Activated B cell treated with CpG ODN at 0.5 μM for 24 hours (primary cell): ENCODE results near the gene OR12D1. TPM values are rescaled to one million over a fixed set of nuclear protein-coding genes. Genes with fewer than 3 reads are reported as not detected.

Experiments
- ATAC-seq: fragments of 200-7000 bp; cut with Tn5 transposase; one replicate; pipeline ENCODE4 v1.10.0; 2021; ENCODE audit warnings: low read depth, mild to moderate bottlenecking, moderate library complexity
- CTCF ChIA-PET: fragments of 350-600 bp; sonication (Branson Sonifier 250); formaldehyde crosslinking; loops from one replicate; lab custom pipeline; 2021; ENCODE audit warnings: antibody characterized with exemption; lab: Charles Lee
- POLR2A ChIA-PET: fragments of 350-600 bp; sonication (Branson Sonifier 250); formaldehyde crosslinking; loops from one replicate; lab custom pipeline; 2021; ENCODE audit warnings: antibody characterized with exemption; lab: Charles Lee
- DNase-seq: peaks from one replicate; pipeline ENCODE4 v3.0.0; 2022
- H3K27ac Mint-ChIP-seq: one replicate; pipeline ENCODE4 v1.8.0; 2020; ENCODE audit warnings: mixed read lengths
- H3K27me3 Mint-ChIP-seq: one replicate; pipeline ENCODE4 v1.8.0; 2021; ENCODE audit warnings: mixed read lengths
- H3K36me3 Mint-ChIP-seq: one replicate; pipeline ENCODE4 v1.8.0; 2021; ENCODE audit warnings: low read depth, mixed read lengths
- H3K4me1 Mint-ChIP-seq: one replicate; pipeline ENCODE4 v1.8.0; 2021; ENCODE audit warnings: mixed read lengths
- H3K4me3 Mint-ChIP-seq: one replicate; pipeline ENCODE4 v1.8.0; 2020; ENCODE audit warnings: mild to moderate bottlenecking, mixed read lengths
- H3K9me3 Mint-ChIP-seq: one replicate; pipeline ENCODE4 v1.8.0; 2020; ENCODE audit warnings: mixed read lengths
- CTCF ChIP-seq: fragments of 200-600 bp; IDR thresholded peaks from one replicate; pipeline ENCODE4 v1.8.0; 2022; ENCODE audit warnings: antibody characterized with exemption, mild to moderate bottlenecking
- intact Hi-C: fragments of 100-400 bp; cut with micrococcal nuclease; formaldehyde crosslinking; loops from one replicate; pipeline ENCODE4 v1.15.1; 2024
- total RNA-seq: library from RNA; stranded (reverse); gene quantifications from 2 replicates; pipeline ENCODE4 v1.2.3, GENCODE V29; 2022

The OR12D1 gene
- total RNA-seq, 1 donor from 2014 or later, result not detected

- Mint-ChIP-seq H3K4me3 (no peak overlapping the region), H3K36me3 (no peaks in the 10 kb centered on the region), H3K4me1 (no peaks in the 10 kb centered on the region), H3K27me3 (peaks cover 8% of the 10 kb centered on the region), H3K27ac (no peak overlapping the region), H3K9me3 (no peaks in the 10 kb centered on the region)
- ChIA-PET CTCF (no interaction called here), POLR2A (no interaction called here)
- ATAC-seq (no peak), DNase-seq (no peak)
- no peak for TF ChIP-seq CTCF
- intact Hi-C loops, result no loop called here
Observed at GRCh38 chr6:29462022-29462421, 47.3 kb downstream of the OR12D1 start.

DNA sequence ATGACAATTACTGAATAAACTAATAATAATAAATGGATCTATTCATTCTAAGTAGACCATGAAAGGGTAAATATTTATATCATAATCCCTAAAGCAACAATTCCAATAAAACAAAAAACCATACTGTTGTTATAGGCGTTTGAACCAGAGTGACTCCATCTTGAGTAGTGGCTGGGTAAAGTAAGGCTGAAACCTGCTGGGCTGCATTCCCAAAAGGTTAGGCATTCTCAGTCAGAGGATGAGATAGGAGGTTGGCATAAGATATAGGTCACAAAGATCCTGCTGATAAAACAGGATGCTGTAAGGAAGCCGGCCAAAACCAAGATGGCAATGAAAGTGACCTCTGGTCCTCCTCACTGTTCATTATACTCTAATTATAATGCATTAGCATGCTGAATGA lies 50.6 kb downstream of the OR12D1 start:
- no peak for TF ChIP-seq CTCF
- intact Hi-C loops, result no loop called here
- no peaks in the 10 kb centered on the region for H3K36me3 Mint-ChIP-seq
- H3K4me3 Mint-ChIP-seq, result no peak overlapping the region
- ATAC-seq, result no peak
- H3K27ac Mint-ChIP-seq, result no peak overlapping the region
- ChIA-PET POLR2A (no interaction called here), CTCF (no interaction called here)
- H3K9me3 Mint-ChIP-seq, result no peaks in the 10 kb centered on the region
- no peak for DNase-seq
- peaks cover 13% of the 10 kb centered on the region for H3K27me3 Mint-ChIP-seq
- H3K4me1 Mint-ChIP-seq, result no peaks in the 10 kb centered on the region

DNA sequence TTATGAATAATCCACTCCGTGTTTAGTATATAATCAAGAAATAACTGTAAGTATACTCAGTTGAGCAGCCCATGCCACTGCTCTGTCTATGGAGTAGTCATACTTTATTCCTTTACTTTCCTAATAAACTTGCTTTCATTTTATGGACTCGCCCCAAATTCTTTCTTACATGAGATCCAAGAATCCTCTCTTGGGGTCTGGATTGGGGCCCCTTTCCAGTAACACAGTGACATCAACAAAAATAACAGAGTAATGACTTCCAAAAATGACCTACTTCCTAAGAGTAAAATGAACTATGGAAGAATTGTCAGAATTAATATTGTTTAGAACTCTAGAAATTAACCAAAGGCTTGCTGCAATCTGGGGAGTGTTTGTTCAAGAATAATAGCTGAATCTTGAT lies 51.1 kb downstream of the OR12D1 start:
- H3K9me3 Mint-ChIP-seq, result no peaks in the 10 kb centered on the region
- intact Hi-C loops, result no loop called here
- POLR2A ChIA-PET, result no interaction called here

GRCh38 chr6:29466241-29466640 lies 51.5 kb downstream of the OR12D1 start:
- DNase-seq (no peak), ATAC-seq (no peak)
- Mint-ChIP-seq H3K4me1 (no peaks in the 10 kb centered on the region), H3K27ac (no peak overlapping the region), H3K4me3 (no peak overlapping the region), H3K27me3 (peaks cover 15% of the 10 kb centered on the region), H3K36me3 (no peaks in the 10 kb centered on the region), H3K9me3 (no peaks in the 10 kb centered on the region)
- intact Hi-C loops, result no loop called here
- TF ChIP-seq CTCF, result no peak
- ChIA-PET CTCF (no interaction called here), POLR2A (no interaction called here)

More for the DNA sequence above, 51.1 kb downstream of the OR12D1 start:
- CTCF ChIA-PET, result no interaction called here
- peaks cover 13% of the 10 kb centered on the region for H3K27me3 Mint-ChIP-seq
- no peaks in the 10 kb centered on the region for H3K36me3 Mint-ChIP-seq
- no peak for DNase-seq
- ATAC-seq, result no peak
- no peak for TF ChIP-seq CTCF
- no peaks in the 10 kb centered on the region for H3K4me1 Mint-ChIP-seq
- H3K4me3 Mint-ChIP-seq, result no peak overlapping the region
- H3K27ac Mint-ChIP-seq, result no peak overlapping the region

Other genes with a start within 250 kb of the OR12D1 start
- not detected in 2 replicates for gene OR2J2, start 244.0 kb upstream of the OR12D1 start, total RNA-seq
- gene OR14J1, start 113.2 kb upstream of the OR12D1 start, total RNA-seq, result not detected in 2 replicates
- gene OR5V1, start 46.1 kb upstream of the OR12D1 start, total RNA-seq, result not detected in 2 replicates
- not detected in 2 replicates for gene OR12D3, start 39.6 kb upstream of the OR12D1 start, total RNA-seq
- gene OR12D2, start 19.3 kb upstream of the OR12D1 start, total RNA-seq, result not detected in 2 replicates
- not detected in 2 replicates for gene OR10C1, start 24.4 kb downstream of the OR12D1 start, total RNA-seq
- not detected in 2 replicates for gene OR11A1, start 42.1 kb downstream of the OR12D1 start, total RNA-seq
- gene OR2H1, start 42.2 kb downstream of the OR12D1 start, total RNA-seq, result not detected in 2 replicates
- not detected in 2 replicates for gene MAS1L, start 73.0 kb downstream of the OR12D1 start, total RNA-seq
- gene UBD, start 144.8 kb downstream of the OR12D1 start, total RNA-seq, result not detected in 2 replicates
- gene OR2H2, start 170.2 kb downstream of the OR12D1 start, total RNA-seq, result not detected in 2 replicates
- 88.9 and 117 TPM in 2 replicates for gene GABBR1, start 218.3 kb downstream of the OR12D1 start, total RNA-seq
- gene MOG, start 242.2 kb downstream of the OR12D1 start, total RNA-seq, result not detected in 2 replicates